ENCODE data around the gene ASCC2.
"Not testable (repeated sequence)": the region's sequence is repeated elsewhere in the genome, so short reads cannot be mapped to it uniquely, and the experiment has no call there.

The ASCC2 gene, protein sequence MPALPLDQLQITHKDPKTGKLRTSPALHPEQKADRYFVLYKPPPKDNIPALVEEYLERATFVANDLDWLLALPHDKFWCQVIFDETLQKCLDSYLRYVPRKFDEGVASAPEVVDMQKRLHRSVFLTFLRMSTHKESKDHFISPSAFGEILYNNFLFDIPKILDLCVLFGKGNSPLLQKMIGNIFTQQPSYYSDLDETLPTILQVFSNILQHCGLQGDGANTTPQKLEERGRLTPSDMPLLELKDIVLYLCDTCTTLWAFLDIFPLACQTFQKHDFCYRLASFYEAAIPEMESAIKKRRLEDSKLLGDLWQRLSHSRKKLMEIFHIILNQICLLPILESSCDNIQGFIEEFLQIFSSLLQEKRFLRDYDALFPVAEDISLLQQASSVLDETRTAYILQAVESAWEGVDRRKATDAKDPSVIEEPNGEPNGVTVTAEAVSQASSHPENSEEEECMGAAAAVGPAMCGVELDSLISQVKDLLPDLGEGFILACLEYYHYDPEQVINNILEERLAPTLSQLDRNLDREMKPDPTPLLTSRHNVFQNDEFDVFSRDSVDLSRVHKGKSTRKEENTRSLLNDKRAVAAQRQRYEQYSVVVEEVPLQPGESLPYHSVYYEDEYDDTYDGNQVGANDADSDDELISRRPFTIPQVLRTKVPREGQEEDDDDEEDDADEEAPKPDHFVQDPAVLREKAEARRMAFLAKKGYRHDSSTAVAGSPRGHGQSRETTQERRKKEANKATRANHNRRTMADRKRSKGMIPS

GRCh38 chr22:29837741-29838598, at the start of gene ASCC2:
Gene ASCC2 (minus strand): TSS chr22:29838274. CDS start chr22:29832325, 5,949 bp downstream.
- DNase-seq (ENCODE audit: low read depth in 3 of 3): peak; percentile 98 to 100 (median 98)

DNA sequence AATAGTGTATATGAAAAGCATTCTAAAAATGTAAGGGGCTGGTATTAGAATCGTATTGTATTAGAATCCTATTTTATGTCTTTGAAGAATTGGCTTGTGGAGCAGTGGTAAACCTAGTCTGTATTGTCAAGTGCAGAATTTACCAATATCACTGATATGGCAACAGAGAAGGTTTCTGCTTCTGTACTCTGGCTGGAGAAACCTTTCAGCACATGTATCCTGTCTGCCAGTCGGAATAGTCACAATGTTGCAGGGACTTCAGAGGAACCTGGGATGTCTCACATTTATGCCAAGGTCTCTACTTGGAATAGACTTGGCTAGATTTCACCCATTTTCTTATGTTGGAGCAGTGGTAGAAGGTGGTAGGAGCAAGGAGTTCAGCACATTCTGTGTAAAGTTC, 49.3 kb upstream of the ASCC2 start:
- no peak for DNase-seq (ENCODE audit: low read depth in 3 of 3)

GRCh38 chr22:29886596-29886995, 48.5 kb upstream of the ASCC2 start:
- no peak for DNase-seq (ENCODE audit: low read depth in 3 of 3)

- no peak for DNase-seq (ENCODE audit: low read depth in 3 of 3)
Observed at GRCh38 chr22:29885610-29886009, 47.5 kb upstream of the ASCC2 start.

GRCh38 chr22:29883775-29884097, 45.7 kb upstream of the ASCC2 start:
- peak in 1 of 3 experiments; percentile 6 for DNase-seq (ENCODE audit: low read depth in 3 of 3)

DNA sequence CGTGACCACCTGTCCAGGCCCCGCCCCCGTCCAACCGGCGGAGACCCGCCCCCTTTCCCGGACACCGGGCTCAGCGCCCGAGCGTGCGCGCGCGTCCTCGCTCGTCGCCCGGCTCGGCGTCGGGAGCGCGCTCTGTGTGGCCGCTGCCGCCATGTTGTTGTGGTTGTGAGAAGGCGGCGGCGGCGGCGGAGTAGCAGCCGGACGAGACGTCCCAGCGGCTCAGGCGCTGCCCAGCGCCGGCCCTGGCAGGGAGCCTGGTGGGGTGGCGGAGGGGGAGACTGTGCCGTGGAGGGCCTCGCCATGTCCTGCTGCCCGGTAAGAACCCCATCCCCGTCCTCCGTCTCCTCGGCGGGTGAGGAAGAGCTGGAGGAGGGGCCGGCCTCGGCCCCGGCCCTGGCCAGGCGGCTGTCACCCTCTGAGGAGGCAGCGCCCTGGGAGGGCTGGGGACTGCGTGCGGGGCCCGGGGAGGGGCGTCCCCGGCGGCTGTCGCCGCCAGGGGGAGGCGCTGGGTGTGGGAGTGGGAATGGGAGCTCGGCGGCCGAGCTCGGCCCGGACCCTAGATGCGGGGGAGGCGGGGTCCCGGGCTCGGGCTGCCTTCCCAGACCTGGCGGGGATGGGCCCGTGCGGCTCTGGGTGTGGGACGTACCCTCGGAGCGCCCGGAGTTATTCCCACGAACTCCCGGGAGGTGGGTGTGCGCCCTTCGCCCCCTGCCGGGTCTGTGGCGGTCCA, 45.1 kb upstream of the ASCC2 start, which contains the start of gene MTMR3:
Gene MTMR3 (plus strand): TSS at position 130 of the 730 bp plus-strand sequence. CDS start 87,886 bp downstream, outside the sequence.
- DNase-seq (ENCODE audit: low read depth in 3 of 3): peak; percentile 87 to 93 (median 89)

DNA sequence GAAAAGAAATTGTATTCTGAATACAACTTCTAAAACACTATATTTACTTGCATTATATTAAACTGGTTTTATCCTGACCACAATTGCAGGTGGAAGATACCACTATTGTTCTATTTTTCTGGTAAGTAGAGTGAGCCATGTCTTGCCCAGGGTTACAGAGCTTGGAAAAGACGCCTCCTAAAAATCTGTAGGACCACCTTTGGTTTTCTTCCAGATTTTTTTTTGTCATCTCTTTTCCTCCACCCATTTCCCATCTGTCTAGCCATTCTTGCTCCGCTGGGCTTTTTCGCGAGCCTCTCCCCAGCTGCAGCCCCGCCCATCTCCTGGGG, 44.6 kb upstream of the ASCC2 start:
- no peak for DNase-seq (ENCODE audit: low read depth in 3 of 3)

DNA sequence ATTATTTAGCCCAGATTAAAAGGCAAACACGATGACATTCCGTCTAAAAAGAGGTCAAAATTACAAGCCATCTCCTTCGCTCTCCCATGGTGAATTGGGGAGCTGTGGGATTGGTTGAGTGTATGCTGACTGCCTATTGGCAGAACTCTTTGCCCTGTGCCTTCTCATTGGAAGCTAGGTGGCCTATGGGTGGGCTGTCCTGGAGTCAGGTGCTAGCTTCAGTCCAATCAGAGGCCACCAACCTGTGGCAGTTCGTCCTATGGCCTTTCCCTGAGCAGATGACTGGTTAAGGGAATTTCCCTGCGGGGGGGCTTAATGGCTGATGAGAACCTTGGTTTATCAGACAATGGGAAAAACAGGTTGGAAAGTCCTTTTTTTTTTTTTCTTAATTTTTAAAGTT, 41.7 kb upstream of the ASCC2 start:
- peak in 1 of 3 experiments; percentile 6 for DNase-seq (ENCODE audit: low read depth in 3 of 3)

DNA sequence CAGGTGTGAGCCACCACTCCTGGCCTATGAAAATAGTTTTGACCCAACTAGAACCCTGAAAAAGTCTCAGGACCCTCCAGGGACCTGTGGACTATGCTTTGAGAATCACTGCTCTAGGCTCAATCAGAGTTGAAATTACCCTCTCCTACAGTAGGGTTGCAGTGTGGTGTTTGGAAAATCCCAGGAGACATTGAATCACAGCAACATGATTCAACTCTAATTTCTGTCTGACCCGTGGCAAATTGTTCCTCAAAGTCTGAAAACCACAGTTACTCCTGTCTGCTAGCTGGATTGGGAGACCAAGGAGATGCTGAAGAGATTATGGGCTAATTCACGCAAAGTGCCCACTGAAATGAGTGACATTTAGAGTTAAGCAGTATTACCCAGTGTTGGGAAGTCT, 39.5 kb upstream of the ASCC2 start:
- DNase-seq (ENCODE audit: low read depth in 3 of 3): no peak

GRCh38 chr22:29873943-29874342, 35.9 kb upstream of the ASCC2 start:
- no peak for DNase-seq (ENCODE audit: low read depth in 3 of 3)

DNA sequence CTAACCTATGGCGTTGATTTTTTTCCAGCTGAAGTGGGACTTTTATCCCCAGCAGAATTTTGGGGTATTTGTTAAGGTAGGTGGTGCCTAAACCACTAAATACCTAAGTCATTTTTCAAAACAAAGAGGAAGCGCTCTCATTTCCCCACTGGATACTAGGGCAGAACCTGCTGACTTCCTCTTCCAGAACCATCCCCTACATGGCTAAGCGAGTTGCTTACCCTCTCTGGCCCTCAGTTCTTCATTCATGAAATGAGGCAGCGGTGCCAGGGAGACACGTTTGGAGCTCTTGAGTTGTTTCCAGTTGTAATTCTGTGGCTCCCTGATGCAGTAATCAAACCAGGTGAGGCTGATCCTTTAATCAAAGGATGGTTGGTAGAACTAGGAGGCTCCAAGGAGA, 34.9 kb upstream of the ASCC2 start:
- no peak for DNase-seq (ENCODE audit: low read depth in 3 of 3)

DNA sequence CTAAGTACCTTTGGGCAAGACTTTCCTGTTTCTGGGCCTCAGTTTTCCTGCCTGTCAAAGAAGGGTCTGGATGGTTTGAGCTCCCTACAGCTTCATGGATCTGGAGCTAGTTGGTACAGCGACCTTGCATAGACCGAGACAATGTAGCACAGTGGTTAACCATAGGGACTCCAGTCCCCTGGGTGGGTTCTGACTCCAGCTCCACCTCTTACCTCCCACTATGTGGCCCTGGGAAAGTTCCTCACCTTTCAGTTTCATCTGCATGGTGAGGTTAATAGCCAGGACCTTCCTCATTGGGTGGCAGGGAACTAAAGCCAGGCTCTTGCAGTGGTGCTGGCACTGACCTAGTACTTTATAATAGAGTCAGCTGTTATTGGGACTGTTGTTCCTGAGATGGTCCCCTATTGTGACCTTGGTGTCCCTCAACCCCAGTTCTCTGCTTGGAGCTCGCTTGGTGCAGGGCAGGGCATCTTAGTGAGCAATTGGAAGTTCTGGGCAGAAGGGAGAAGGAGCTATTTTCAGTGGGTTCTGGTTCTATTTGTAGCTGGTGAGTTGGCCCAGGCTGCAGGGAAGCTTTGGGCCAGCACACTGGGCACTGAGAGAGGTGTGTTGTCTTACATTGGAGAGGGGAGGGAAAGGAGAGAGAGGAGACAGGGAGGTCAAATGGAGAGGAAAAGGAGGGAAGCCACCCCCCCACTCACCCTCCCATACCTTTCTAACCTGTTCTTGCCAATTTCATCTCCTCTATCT, 34.2 kb upstream of the ASCC2 start:
- no peak for DNase-seq (ENCODE audit: low read depth in 3 of 3)

- no peak for DNase-seq (ENCODE audit: low read depth in 3 of 3)
Observed at GRCh38 chr22:29871684-29872083, 33.6 kb upstream of the ASCC2 start.

DNA sequence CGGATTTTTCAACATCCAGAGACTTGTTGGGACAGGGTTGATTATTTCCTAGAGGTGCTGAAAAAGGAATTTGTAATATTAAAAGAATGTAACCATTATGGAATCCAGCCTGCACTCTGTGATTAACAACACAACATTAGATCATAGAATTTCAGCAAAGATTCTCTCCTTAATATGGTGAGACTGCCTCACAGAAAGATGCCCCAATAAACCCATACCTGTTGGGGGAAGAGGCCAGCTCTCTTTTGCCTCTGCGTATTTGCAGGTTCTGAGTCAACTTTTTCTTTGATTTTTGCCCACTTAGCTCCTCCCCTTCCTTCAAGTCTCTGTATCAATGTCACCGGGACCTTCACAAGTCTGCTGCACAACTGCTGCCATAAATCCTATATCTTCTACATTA, 32.5 kb upstream of the ASCC2 start:
- no peak for DNase-seq (ENCODE audit: low read depth in 3 of 3)

GRCh38 chr22:29867851-29868250, 29.8 kb upstream of the ASCC2 start:
- no peak for DNase-seq (ENCODE audit: low read depth in 3 of 3)

DNA sequence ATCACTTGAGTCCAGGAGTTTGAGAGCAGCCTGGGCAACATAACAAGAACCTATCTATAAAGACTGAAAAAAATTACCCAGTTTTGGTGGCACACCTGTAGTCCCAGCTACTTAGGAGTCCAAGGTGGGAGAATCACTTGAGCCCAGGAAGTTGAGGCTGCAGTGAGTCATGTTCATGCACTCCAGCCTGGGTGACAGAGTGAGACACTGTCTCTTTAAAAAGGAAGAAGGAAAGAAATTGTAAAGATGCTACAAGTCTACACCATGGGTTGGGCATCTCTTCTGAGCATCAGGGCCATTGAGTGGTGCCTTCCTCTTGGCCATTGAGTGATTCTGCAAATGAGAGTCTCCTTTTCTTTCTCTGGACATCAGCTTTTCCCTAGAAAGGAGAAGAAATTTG, 29.2 kb upstream of the ASCC2 start:
- DNase-seq (ENCODE audit: low read depth in 3 of 3): no peak

DNA sequence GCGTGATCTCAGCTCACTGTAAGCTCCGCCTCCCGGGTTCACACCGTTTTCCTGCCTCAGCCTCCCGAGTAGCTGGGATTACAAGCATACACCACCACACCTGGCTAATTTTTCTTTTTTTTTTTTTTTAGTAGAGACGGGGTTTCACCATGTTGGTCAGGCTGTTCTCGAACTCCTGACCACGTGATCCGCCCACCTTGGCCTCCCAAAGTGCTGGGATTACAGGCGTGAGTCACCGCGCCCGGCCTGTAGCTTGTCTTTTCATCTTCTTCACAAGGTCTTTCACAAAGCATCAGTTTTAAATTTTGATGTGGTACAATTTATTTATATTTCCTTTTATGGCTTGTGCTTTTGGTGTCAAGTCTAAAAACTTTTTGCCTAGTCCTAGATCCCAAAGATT, 27.5 kb upstream of the ASCC2 start:
- not testable (repeated sequence) for DNase-seq (ENCODE audit: low read depth in 3 of 3)

DNA sequence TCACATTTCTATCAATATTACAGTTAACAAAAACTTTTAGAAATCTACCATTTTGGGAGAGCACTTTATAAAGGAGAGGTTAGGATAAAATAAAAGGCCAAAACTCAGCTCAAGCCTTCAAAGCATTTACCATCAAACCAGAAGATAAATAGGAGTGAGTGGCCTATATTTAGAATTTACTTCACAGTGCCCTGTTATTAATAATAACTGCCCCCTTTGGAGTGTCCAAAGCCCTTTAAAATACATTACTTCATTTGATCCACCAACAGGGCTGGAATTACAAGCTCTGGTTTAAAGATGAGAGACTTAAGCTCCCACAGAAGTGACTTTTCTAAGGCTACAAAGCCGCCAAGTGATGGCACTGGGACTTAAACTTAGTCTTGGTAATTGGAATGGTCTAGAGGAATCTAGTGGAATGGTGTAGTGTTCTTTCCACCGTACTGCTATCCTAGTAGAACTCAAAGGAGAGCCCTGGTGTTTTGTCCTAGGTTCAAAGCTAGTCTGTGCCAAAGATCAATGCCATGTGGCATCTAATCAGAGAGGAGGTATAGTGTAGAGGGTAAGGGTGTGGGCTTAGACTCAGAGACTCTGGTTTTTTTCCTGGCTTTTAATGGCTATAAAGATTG, 23.7 kb upstream of the ASCC2 start:
- DNase-seq (ENCODE audit: low read depth in 3 of 3): no peak

DNA sequence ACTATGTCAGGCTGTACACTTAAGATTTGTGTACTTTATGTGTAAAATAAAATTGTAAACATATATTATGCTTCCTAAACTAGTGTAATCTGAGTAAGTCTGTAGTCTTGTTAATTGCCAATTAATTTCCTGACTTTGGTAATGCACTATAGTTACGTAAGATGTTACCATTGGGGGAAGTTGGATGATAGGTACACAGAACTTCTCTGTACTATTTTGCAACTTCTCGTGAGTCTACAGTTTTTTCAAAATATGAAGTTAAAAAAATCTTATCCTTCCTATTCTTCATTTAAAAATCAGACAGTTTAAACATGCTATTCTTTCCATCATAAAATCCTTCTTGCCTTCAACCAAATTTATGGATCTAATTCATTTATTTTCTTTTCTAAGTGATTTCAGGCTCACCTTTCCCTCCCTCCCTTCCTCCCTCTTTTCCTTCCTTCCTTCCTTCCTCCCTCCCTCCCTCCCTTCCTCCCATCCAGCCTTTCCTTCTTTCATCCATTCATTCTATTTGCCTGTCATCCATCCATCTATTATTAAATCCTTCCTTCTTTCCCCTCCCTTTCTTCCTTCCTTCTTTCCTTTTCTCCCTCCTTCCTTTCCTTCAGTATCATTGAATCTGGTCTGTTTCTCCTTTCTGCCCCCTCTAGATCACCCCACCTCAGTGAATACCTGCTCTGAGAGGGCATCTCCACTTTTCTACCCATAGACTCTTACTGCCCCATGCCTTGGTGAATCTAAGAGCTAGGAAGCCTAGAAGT, 22.1 kb upstream of the ASCC2 start:
- no peak for DNase-seq (ENCODE audit: low read depth in 3 of 3)

- not testable (repeated sequence) for DNase-seq (ENCODE audit: low read depth in 3 of 3)
Observed at GRCh38 chr22:29859030-29859429, 21.0 kb upstream of the ASCC2 start.

All from stimulated activated CD4-positive, alpha-beta T cell treated with anti-CD3 and anti-CD28 coated beads, TNF-alpha, amount 100 ng/mL, for 24 hours (primary cell).